Esophagus squamous epithelium (tissue), 4 donors: ENCODE measurements around the gene CEND1.

Experiments used
- CTCF ChIP-seq, 6 experiments: fragments of 450-650 bp in 4 of 6; fragments of 200-600 bp in 2 of 6; sonication (generic) in 2 of 6; IDR thresholded peaks; one replicate each; pipeline ENCODE4 v1.5.1; 2016 to 2019; ENCODE audit warnings: antibody characterized with exemption in 6 of 6, mild to moderate bottlenecking in 4 of 6, moderate library complexity in 4 of 6
- POLR2A ChIP-seq, 4 donors: fragments of 450-650 bp; IDR thresholded peaks; one replicate each; pipeline ENCODE4 v1.6.1; 2017; ENCODE audit warnings: antibody characterized with exemption in 4 of 4, mild to moderate bottlenecking in 4 of 4, moderate library complexity in 3 of 4

GRCh38 chr11:765025-765801, 24.7 kb downstream of the CEND1 start:
- peak; percentile 54 to 68 (median 62) for TF ChIP-seq CTCF (IDR thresholded peaks at IDR 0.05)
- TF ChIP-seq POLR2A (IDR thresholded peaks at IDR 0.05), result no peak
